Suppressor macrophage treated with lipopolysaccharide for 4 hours (primary cell): Measurements from ENCODE around the gene JAZF1.

ENCODE experiments used
- DNase-seq: peaks from one replicate; pipeline ENCODE4 v3.0.0-alpha.2; 2020

Gene JAZF1

DNA sequence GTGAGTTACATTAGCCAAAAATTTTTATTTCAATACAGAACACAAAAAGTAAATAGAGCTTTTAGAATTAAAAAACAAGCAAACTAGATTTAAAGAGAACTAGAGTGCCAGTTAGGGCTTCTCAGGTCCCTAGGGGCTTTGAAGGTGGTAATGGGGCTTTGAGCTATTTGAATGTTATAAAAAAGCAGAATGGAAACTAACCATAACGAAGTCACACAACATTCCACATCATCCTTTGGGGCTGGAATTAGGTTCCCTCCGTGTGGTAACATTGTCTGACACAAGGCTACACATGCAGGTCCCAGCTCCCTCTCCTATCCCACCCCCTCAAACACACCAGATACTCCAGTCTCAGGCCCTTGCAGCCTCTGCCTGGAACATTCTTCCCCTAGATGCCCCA, 15.3 kb downstream of the JAZF1 start:
- DNase-seq, result peak; percentile 32

DNA sequence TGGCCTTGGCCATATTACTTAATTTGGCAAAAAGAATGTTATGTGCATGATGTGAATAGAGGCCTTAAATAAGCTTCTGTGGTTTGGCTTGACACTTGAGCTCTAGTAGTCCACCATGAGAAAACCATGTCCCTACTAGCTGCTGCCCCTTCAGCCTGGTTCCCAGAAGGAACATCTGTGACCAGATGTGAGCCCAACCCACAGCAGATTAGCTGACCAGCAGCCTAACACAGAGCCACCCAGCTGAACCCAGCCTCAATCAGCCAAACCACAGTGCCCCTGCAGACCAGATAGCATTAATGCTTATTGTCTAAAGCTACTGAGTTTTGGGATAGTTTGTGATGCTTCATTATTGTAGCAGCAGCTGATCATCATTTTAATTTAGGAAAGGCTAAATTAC, 16.6 kb downstream of the JAZF1 start:
- no peak for DNase-seq

DNA sequence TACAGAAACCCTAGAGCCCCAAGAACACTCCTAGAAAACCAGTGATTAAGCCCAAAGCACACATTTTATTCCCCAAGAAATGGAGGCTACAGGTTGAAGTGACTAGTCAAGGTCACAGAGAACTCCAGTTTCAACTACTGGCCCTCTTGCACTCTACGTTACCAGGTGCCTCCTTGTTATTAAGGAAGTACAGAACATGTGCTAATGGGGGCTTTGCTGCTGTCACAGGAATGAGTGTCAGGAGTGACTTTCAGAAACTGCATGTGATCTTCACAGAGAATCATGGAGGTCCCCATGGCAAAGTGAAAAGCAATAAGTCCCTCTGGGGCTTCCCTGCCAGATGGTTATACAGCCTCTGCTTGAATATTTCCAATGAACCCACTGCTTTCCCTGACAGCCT, 19.3 kb downstream of the JAZF1 start:
- DNase-seq, result no peak

DNA sequence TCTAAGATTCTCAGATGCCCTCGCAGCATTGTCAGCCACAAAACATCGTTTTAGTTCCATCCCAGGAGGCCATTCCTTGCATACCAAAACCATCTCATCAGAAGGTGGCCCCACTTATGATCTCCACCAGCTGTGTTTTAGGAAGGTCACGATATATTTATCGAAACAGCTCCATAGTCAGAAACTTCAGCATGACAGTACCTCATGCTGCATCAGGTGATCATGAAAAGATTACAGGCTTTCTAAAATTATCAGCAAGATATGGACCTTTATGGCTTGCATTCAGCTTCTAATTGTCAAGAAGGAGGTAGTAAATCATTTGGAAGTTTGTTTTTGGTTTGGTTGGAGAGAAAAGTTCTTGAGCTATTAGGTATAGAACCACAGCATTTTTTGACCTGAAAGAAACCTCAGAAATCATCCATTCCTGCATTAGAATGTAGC, 20.0 kb downstream of the JAZF1 start:
- DNase-seq, result no peak

DNA sequence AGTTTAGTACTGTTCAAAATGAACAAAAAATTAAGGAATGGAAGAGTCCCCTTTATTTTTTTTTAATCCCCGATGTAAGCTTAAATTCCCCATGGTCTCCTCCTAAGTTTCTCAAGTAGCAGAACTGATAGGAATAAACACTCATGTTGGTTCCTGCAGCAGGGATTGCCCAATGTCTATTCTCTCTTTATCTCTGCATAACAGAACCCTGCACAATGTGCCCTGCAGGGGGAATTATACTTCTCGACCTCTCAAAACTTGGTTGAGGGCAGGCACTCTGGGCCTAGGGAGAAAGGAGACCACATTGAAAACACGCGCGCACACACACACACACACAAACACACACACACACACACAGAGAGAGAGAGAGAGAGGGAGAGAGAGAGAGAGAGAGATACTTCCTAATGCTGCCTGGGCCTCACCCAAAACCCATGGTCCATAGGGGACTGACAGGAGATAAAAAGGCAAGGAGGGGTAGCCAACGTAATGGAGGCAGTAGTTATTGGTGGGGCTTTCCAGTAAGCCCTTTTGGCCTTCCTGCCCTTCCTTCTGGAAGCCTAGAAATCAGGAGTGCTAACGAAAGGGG, 22.7 kb downstream of the JAZF1 start:
- no peak for DNase-seq

DNA sequence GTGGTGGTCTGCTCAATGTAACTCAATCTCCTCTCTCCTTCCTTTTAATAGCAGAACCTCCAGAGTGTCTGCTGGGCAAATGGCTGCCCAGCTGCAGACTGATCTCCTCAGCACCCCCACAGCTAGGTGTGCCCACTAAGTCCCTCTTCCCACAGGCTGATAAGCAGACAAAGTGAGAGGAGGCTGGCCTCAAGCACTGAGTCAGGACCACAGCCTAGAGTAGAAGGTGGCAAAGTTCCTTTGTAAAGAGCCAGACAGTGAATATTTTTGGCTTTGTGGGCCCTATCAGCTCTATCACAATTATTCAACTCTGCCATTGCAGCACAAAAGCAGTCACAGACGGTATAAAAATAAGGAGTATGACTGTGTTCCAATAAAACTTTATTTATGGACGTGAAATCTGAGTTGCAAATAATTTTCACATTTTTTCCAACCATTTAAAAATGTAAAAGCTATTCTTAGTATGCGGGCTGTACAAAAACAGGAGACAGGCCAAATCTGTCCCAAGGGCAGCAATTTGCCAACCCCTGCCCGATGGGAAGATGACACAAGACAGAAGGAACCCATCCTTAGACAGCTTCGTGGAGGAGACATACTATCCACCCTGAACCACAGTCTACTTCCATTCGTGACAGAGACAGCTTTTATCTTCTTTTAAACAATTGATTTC, 23.4 kb downstream of the JAZF1 start:
- DNase-seq, result no peak

DNA sequence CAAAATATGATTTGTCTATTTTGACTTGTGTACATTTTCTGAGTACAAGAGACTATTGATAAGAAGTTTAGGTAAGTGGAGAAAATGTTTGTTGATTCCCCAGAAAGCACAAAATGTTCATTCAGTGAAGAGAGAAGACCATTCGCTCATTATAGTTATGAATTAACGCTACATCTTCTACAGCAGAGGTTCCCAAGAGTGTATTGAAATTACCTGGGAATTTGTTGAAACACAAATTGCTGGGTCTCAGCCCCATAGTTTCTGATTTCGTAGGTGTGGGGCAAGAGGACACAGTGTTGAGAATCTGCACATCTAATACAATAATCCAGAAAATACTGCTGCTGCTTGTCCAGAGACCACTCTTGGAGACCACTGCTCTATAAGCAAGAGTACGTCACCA, 24.2 kb downstream of the JAZF1 start:
- no peak for DNase-seq

DNA sequence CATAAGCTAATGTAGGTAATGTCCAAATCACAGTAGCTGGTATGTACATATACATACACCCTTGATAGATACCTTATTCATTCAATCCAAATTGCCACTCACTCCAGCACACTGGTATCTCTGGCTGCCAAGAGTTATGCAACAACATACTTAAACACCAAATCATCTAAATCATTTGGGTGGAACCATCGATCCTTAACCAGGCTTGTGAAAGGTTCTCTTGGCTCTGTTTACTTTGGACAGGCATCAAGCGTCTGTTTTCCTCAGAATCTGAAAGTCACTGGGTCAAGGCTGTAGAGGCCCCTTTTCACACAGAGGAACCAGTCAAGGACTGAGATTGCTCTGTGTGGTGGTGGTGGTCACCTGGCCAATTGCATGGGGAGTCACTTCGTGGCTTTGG, 24.6 kb downstream of the JAZF1 start:
- DNase-seq, result no peak

DNA sequence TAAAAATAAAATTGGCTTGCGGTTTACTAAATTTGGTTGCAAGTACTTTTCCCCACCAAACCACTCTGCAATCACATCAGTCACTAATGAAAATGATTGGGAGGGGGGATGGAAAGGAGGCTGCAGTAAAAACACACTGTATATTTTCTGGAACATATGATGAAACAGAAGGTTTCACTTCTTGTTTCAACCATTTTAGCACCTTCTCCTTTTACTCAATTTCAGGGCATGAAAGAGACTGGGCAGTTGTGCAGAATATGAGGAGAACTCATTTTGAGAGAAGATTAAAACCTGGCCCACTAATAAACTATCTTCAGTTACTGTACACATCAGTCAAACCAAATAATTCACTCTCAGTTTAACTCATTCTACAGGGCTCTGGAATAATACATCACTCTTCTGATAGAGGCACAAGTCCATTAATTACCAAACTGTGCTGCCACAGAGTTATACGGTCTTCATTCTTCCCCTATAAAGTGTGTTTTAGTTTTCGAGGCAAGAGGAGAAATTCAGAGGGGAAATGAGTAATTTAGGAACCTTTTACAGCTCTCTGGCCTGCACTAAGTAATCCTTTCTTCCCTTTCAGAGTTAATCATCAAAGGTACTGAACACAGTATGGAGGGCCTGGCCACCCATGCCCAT, 25.5 kb downstream of the JAZF1 start:
- peak; percentile 89 for DNase-seq

DNA sequence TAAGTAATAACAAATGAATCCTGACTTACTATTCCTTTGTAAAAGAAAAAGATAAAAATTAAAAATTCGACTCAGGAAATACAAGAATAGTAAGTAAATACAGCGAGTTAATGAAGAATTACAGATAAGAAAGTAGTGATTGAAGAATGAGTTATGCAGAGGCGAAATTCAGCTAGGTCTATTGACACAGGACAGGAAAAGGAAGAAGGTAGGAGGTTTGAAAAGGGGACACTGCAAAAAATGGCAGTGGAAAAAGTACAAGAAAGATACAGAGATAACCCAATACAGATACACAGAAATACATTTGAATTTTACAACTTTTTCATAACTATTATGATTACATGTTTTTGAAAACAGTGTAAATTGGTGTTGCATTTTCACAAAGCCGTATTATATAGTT, 28.0 kb downstream of the JAZF1 start:
- DNase-seq, result no peak

DNA sequence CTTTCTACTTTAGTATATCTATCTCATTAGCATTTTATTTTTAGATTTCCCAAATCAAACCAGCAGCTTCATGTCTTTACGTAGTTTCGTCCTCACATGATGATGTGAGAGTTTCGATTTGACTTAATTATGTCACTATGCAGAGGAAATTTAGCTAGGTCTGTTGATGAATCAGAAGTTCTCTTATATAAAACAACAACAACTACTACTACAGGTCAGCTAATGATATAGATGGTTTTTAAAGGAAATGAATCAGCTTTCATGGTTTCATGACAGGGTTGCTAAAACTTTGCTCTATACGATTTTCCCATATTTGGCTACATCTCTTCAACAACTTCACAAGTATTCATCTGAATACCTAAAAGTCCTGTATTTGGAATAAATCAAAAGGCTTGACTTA, 28.6 kb downstream of the JAZF1 start:
- DNase-seq, result peak; percentile 92

DNA sequence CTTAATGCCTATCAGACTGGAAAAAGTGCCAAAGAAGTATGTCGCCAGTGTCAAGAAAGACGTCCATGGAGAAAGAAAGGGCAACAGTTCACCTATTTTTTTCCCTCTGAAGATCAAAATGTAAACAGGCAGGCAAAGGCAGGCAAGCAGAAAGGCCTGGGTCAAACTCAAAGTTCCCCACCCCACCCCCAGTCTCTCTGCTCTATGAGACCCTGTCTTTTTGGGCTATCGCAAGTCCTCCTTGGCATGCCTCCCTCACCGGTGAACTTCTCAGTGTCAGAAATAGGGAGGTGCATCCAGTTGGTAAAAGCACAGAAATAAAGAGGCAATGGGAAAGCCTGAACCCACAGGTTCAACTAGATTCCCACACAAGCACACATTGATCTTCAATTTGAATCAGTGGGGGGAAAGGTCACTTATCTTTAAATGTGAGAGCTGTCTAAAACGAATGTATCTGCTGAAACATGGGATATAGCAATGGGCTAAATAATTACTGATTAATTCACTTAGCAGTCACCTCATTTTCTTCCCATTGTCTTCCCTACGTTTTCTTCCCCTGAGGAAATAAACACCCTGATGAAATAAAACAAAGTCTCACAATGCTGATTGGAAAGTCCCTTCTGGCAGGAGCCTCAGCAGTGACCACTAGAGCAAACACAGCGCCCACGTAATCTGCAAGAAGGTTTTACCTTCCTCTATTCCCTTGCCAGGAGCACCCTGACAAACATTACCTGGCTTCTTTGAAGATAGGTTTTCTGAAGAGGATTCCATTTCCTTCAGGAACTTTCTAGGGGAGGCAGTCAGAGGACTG, 31.1 kb downstream of the JAZF1 start:
- peak; percentile 24 for DNase-seq

DNA sequence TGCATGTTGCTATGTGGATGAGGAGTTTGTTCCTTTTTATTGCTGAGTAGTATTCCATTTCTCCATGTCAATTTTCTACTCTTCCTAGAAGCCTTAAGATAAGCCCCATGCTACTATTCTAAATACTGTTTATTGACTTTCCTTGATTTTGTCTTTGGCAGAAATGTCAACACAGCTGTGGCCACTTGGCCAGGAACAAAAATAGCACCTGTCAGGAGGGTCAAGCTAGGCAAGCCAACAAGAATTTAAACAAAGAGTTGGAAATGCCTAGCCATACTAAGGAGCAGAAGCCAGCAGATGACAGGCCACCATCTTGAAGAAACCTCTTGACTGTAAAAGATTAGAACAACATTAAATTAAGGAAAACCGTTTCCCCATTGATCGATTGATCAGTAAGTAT, 34.7 kb downstream of the JAZF1 start:
- DNase-seq, result no peak

DNA sequence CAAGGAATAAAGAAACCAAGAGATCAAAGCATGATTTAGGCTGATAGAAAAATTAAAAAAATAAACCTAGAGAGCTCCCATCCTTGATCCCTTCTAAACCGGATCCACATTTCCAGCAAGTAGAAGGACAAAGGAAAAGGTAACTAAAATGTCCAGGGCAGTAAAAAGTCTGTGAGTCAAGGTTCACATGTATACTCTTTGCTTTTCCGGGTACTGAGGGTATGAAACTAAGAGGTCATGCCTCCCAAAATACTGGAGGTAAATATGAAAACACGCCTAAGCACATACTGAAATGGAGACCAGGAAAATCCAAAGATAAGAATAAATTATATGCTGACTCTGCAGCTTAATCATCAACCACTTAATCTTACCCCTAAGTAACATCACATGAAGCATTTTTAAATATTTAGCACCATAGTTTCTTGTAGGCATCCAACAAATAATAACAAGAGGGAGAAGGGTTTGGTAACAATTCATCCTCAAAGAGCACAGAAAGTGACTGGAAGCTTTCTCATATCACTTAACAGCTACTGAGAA, 35.4 kb downstream of the JAZF1 start:
- no peak for DNase-seq

DNA sequence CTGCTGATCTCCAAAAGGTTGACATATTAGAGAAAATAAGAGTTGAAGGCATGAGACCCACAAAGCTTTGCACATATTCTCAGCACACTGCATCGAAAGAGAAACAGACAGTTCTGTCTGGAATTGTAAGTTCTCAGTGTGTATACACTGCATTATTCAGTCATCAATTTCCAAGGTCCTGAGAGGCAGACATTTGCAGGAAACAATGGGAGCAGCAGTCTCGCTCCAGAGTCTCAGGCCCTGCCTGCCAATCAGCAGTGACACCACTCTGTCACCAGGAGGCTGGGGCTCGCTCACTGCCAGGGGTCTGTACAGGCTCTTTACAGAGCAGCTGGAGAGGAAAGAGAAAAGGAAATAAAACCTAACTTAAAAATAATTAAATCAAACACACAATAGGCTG, 36.3 kb downstream of the JAZF1 start:
- DNase-seq, result no peak

DNA sequence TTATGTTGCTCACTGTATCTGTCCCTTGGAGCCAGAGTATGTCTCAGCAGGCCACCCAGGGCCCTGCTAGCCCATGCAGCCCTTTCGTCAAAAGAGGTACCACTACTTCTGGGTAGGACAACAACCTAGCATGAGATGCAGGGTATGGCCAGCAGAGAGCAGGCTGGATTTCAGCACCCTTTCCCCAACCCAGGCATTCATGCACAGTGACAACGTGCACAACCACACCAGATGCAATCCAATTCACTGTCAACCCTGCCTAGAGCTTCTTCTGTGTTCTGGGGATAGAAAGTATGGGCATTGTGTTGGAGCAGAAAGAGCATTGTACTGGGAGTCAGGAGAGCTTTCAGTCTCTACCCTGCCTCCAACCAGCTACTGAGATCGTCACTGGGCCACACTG, 37.9 kb downstream of the JAZF1 start:
- DNase-seq, result no peak

DNA sequence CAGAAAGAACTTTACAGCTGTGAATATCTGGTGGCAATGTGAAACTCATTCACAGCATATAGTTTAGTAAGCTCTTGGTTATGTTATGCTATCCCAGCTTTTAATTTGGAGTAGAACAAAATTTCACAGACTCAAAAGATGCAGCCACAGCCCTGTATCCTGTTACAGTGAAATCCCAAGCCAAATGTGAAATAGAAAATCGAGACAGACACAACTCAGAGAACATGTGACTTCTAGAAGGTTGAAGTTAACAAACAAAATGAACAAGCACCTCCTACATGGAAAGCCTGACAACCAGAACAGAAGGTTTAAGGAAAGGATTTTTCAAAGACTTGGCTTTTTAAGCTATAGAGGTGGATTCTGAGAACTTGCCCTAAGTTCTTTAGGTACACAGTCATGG, 39.6 kb downstream of the JAZF1 start:
- peak; percentile 28 for DNase-seq

DNA sequence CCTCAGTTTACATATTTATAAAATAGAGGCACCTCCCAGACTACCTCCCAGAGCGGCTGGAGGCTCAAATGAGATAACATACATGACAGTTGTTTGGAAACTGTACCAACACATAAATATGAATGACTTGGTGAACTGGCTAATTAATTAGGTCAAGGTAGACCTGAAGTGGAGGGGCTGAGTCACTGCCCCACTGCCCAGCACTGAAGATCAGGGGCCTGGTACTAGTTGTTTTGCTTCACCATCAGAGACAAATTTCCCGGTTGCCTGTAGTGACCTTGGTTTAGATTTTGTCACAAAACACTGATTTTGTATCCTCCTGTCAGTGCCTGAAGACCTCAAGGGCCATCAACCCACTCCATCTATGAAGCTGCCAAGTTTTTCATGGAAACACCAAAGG, 41.8 kb downstream of the JAZF1 start:
- DNase-seq, result no peak

DNA sequence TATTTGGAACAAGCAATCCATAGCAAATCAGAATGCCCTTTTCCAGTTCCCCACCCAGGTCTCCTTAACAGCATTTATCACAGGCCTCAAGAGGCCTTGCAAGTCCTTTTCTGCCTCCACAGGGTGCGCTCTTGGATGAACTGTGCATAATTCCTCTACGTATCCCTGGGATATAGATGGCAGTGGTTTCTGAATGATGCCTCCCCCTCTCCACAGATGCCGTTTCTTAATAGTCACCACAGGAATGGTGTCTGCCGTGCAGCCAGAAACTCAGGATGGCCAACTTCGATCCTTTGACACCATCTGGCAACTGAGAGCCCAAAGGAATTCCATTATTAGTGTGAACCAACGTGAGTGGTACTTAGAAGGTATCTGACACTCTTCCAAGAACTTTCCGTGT, 43.1 kb downstream of the JAZF1 start:
- no peak for DNase-seq

DNA sequence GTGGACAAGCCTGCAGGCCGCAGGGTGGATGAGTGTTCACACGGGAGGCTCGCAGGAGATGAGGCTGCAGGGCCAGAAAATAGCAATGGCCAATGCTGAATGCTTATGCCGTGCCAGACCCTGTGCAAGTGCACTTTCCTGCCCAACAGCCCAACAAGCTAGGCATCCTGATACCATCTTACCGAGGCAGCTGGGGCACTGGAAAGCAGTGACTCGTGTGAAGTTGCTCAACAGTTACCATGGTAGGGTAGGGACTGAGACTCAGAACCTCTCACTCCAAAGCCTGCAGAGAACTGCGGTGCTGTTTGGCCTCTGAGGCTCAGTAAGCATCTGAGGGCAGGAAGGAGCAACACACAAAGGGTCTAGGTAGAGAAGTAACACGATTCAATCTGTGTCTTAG, 43.7 kb downstream of the JAZF1 start:
- no peak for DNase-seq

DNA sequence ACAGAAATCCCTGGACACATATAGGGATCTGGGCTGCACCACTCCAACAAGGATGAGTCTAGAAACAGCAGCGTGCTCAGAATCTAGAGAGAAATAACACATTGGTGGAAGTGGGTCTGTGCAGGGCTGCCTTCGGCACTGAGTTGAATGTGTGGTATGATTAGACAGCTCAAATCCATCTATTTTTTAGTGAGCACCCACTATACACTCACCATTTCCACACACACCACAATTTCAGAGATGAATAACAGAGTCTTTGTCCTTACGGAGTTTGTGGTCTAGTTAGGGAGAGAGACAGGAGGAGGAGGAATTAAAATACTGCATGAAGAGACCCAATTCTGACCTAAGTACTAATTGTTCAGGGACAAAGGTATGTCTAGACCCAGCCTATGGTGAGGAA, 44.2 kb downstream of the JAZF1 start:
- no peak for DNase-seq

DNA sequence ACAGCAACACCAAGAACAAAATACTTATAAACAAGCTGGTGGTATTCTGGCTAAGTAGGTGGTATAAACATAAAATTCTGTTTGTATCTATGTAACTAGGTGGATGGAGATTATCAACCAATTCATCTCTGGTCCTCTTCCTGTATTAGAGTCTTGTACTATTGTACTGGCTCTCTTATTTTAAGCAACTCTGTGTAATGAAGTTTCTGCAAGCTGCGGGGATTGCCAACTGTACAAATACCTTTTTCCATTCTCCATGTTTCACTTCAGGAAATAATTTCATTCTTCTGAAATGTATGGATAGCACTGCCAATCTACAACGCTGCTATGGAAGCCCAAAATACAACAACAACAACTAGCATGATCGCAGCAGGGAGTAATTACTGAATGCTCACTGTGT, 44.8 kb downstream of the JAZF1 start:
- no peak for DNase-seq

DNA sequence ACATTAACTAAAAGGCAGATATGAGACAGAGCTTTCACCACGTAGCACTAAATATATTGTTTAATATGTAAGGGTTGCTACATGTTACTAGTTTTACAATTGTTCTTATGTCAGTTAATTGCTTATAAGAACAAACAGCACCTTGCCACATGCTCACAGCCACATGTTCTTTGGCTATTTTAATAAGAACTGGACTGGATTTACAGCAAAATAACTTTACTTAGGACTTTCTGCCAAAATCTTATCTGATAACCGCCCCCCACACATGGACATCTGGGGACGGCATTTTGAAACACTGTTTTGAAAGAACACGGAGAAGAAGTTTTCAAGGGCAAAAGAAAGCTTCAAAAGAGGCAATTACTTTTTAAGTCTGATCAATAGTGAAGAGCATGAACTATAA, 45.3 kb downstream of the JAZF1 start:
- DNase-seq, result no peak

DNA sequence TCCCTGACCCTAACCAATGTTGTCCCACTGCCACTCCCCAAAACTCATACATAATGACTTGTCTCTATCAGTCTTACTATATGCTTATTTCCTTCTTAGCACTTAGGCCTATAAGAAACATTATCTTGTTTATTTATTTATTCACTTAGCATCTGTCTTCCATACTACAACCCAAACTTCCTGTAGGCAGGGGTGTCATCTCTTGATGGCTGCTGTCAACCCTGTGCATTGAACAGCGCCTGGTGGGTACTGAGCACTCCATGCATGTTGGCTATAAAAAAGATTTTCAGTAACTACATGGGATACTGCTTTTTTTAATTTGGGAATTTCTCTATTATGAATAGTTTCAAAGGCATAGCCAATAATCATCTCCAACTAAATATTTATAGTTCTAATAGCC, 46.7 kb downstream of the JAZF1 start:
- DNase-seq, result no peak
